SH-SY5Y (cell line): Measurements from ENCODE around the gene VIP.

ENCODE experiments used
- GATA2 ChIP-seq: IDR thresholded peaks from 2 replicates; pipeline ENCODE4 v1.6.1; 2011; ENCODE audit warnings: mild to moderate bottlenecking, low read depth, low read length
- GATA3 ChIP-seq: IDR thresholded peaks from 2 replicates; pipeline ENCODE4 v1.6.1; 2011; ENCODE audit warnings: low read depth, mild to moderate bottlenecking, low read length, moderate library complexity

DNA sequence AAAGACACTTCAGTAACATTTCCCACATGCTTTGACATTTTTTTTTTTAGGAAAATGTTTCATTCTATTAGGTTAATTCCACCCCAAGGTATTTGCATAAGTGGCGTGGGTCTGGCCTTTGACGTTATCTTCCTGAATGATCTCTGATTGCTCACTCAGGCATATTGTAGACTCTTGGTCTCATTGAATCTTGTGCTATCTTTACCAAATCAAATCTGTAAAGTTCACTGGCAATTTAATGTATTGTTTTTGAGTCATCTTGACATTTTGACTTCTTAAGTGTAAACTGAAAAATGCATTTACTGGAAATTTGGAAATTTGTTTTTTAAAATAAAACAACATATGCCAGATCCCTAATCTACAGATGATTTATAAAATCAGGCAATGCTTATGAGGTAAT, 16.0 kb upstream of the VIP start:
- TF ChIP-seq GATA3, result peak; percentile 90
- TF ChIP-seq GATA2, result peak; percentile 69; the same call in 1 of the 2 replicates
